Mesodermal cell (in vitro differentiated cells): ENCODE measurements around the gene CDKN2B-AS1.
A peak's percentile ranks its signal among the peaks of the same experiment; 100 is the strongest.

Experiments
- H3K27ac ChIP-seq: 2 replicates; pipeline ENCODE4 v1.7.0; 2013; ENCODE audit warnings: mild to moderate bottlenecking, low read depth, low read length, moderate library complexity; ENCODE audit not compliant: severe bottlenecking
- H3K36me3 ChIP-seq: 2 replicates; pipeline ENCODE4 v1.7.1; 2013; ENCODE audit warnings: mild to moderate bottlenecking, low read length, moderate library complexity; ENCODE audit not compliant: control insufficient read depth, insufficient read depth
- H3K4me1 ChIP-seq: one replicate; pipeline ENCODE4 v1.7.1; 2013; ENCODE audit warnings: mild to moderate bottlenecking, low read length; ENCODE audit not compliant: insufficient read depth, control insufficient read depth, poor library complexity, severe bottlenecking
- H3K4me3 ChIP-seq: 2 replicates; pipeline ENCODE4 v1.7.0; 2013; ENCODE audit warnings: low read length, control low read depth, mild to moderate bottlenecking; ENCODE audit not compliant: insufficient read depth, poor library complexity, severe bottlenecking; ENCODE audit errors: extremely low read depth
- H3K9me3 ChIP-seq: 2 replicates; pipeline ENCODE4 v1.7.1; 2013; ENCODE audit warnings: mild to moderate bottlenecking, low read length, moderate library complexity; ENCODE audit not compliant: control insufficient read depth
- WGBS, 2 experiments: methylation state at CpG; one replicate each; pipeline ENCODE4 v1.1.5; 2013; ENCODE audit warnings: missing lambda C conversion rate in 2 of 2; ENCODE audit not compliant: insufficient coverage in 2 of 2; 5-methylcytosine and 5-hydroxymethylcytosine counted together

The CDKN2B-AS1 gene

DNA sequence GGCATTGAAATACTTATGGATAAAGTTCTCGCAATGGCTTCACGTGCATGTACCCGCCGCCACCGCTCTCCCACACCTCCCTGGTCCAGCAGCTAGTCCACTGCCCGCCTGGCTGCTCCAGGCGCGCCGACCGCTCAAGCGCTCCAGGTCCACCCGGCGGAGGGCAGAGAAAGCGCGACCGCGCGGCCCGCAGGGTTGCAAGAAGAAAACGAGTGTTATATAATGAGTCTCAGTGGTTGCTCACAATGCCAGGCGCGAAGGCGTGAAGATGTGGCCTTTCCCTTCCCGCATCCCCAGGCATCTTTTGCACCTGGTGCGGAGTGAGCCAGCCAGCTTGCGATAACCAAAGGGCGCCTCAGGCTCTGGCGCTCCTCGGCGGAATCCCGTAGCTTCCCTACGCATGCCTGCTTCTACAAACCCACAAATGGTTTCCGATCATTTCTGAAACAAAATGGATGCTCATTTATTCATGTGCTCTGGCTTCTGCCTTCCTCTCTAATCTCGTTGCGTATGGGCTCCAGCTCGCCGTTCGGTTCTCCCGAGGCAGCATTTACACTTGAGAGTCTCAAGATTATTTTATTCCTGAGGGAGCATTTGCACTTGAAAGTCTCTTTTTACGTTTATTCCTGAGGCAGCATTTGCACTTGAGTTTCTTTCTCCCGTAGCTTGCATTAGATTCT lies 26.1 kb upstream of the CDKN2B-AS1 start:
- Histone ChIP-seq H3K27ac (no peak overlapping the region), H3K4me3 (peak overlapping the region; percentile 18), H3K4me1 (peaks cover 18% of the 10 kb centered on the region), H3K9me3 (no peaks in the 10 kb centered on the region), H3K36me3 (no peaks in the 10 kb centered on the region)
- WGBS, 2 experiments: 1% methylated on average over 26 to 32 of the region's 41 CpGs

- H3K4me1 ChIP-seq: peaks cover 21% of the 10 kb centered on the region
- no peaks in the 10 kb centered on the region for H3K9me3 ChIP-seq
- H3K4me3 ChIP-seq: no peak overlapping the region
- no peak overlapping the region for H3K27ac ChIP-seq
- no peaks in the 10 kb centered on the region for H3K36me3 ChIP-seq
- 5 to 14% methylated on average over 7 to 13 of the region's 28 CpGs for WGBS, 2 experiments
Measured at GRCh38 chr9:21969011-21969940, 25.3 kb upstream of the CDKN2B-AS1 start.

DNA sequence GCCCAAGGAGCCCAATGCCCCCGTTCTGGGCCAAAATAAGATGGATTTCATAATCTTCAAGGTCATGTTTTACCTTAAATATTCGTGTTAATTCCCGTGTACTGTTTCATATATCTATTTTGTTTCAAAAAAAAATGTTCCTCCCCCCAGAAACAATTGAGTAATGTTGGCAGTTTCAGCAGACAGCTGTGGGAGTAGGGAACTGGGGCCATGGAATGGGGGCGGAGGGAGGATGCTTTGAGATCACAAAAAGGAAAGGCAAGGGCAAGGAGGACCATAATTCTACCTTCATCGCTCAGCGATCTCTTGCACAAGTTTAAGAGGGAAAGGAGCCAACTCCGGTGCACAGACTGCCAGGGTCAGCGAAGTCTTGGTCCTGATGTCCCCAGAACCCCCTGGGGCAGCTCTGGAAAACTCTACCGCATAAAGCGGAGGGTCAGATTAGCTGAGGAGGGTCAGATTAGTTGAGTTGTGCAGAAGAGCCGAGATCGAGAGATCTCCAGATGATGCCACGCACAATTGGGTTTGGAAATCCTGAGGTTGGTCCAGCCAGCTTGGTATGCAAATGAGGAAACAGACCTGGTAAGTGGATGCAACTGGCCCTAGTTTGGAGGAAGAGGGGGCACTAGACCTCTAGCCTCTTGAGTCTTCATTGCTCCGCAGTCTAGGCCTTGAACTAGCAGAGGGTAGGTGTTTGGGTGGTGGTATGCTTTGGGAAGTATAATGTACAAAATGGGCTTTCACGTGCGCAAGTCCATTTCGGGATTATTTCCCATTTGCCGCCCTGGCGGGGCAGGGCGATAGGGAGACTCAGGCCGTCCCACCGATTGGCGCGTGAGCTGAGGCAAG lies 24.4 kb upstream of the CDKN2B-AS1 start:
- WGBS, 2 experiments: 9 to 29% methylated on average over 19 to 21 of the region's 24 CpGs
- H3K4me3 ChIP-seq: no peak overlapping the region

GRCh38 chr9:21970800-21971640 lies 23.6 kb upstream of the CDKN2B-AS1 start:
- no peak overlapping the region for H3K27ac ChIP-seq
- H3K4me1 ChIP-seq: peaks cover 21% of the 10 kb centered on the region
- H3K36me3 ChIP-seq: no peaks in the 10 kb centered on the region
- H3K9me3 ChIP-seq: no peaks in the 10 kb centered on the region
- no peak overlapping the region for H3K4me3 ChIP-seq
- 2 to 4% methylated on average over 26 to 41 of the region's 45 CpGs for WGBS, 2 experiments

More for the DNA sequence above, 24.4 kb upstream of the CDKN2B-AS1 start:
- no peak overlapping the region for H3K27ac ChIP-seq
- H3K9me3 ChIP-seq: no peaks in the 10 kb centered on the region
- peaks cover 24% of the 10 kb centered on the region for H3K4me1 ChIP-seq
- H3K36me3 ChIP-seq: no peaks in the 10 kb centered on the region

DNA sequence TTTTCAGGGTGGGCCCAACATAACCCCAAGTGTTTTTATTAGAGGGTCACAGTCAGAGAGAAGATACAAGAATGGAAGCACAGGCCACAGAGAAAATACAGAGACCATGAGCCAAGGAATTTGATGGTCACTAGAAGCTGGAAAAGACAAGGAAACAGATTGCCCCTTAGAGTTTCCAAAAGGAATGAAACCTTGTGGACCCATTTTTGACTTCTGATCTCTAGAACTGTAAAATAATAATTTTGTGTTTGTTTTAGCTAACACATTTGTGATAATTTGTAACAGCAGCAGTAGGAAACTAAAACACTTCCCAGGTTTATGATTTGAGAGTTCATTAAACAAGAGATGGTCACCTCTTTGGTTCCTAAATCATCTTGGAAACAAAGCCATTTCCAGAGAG lies 22.2 kb upstream of the CDKN2B-AS1 start:
- no peaks in the 10 kb centered on the region for H3K9me3 ChIP-seq
- H3K4me3 ChIP-seq: no peak overlapping the region
- no peak overlapping the region for H3K27ac ChIP-seq
- no peaks in the 10 kb centered on the region for H3K36me3 ChIP-seq
- peaks cover 20% of the 10 kb centered on the region for H3K4me1 ChIP-seq

- Histone ChIP-seq H3K4me1 (peaks cover 8% of the 10 kb centered on the region), H3K36me3 (no peaks in the 10 kb centered on the region), H3K9me3 (no peaks in the 10 kb centered on the region), H3K27ac (no peak overlapping the region), H3K4me3 (peak overlapping the region; percentile 43)
- WGBS, 2 experiments: 1 to 3% methylated on average over 19 of the region's 21 CpGs
Measured at GRCh38 chr9:21974343-21974721, 20.3 kb upstream of the CDKN2B-AS1 start.

- peaks cover 8% of the 10 kb centered on the region for H3K4me1 ChIP-seq
- no peaks in the 10 kb centered on the region for H3K9me3 ChIP-seq
- WGBS, 2 experiments: 0 to 2% methylated on average over 21 to 30 of the region's 51 CpGs
- H3K36me3 ChIP-seq: no peaks in the 10 kb centered on the region
- peak overlapping the region; percentile 43 for H3K4me3 ChIP-seq
- H3K27ac ChIP-seq: no peak overlapping the region
Measured at GRCh38 chr9:21974722-21975409, 19.7 kb upstream of the CDKN2B-AS1 start.

DNA sequence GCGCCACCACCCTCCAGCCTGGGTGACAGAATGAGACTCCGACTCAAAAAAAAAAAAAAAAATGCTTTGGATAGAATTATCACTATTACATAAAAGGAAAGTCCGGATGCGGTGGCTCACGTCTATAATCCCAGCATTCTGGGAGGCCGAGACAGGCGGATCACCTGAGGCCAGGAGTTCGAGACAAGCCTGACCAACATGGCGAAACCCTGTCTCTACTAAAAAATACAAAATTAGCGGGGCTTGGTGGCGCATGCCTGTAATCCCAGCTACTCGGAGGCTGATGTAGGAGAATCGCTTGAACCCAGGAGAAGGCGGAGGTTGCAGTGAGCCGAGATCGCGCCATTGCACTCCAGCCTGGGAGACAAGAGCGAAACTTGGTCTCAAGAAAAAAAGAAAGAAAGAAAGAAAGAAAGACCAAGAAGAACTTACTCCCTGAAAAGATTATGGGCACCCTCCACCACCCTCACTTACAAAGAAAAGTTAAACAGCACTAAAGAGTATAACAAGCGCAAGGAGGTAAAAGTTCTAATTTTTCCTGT lies 18.2 kb upstream of the CDKN2B-AS1 start:
- peaks cover 6% of the 10 kb centered on the region for H3K4me1 ChIP-seq
- 26% methylated on average over 14 to 17 of the region's 19 CpGs for WGBS, 2 experiments
- no peaks in the 10 kb centered on the region for H3K9me3 ChIP-seq
- no peak overlapping the region for H3K27ac ChIP-seq
- H3K36me3 ChIP-seq: no peaks in the 10 kb centered on the region
- H3K4me3 ChIP-seq: no peak overlapping the region

GRCh38 chr9:21982391-21982790 lies 12.2 kb upstream of the CDKN2B-AS1 start:
- no CpG with 5 or more reads among the region's 1 CpG for WGBS, 2 experiments
- H3K27ac ChIP-seq: no peak overlapping the region
- no peaks in the 10 kb centered on the region for H3K36me3 ChIP-seq
- H3K9me3 ChIP-seq: no peaks in the 10 kb centered on the region
- H3K4me3 ChIP-seq: no peak overlapping the region
- H3K4me1 ChIP-seq: no peaks in the 10 kb centered on the region
